SK-N-SH (cell line): ENCODE data around the gene CNTD1.

Experiments
- CTCF ChIP-seq: fragments of 200-600 bp; sonication (generic); IDR thresholded peaks from 2 replicates; pipeline ENCODE4 v1.6.1; 2017; ENCODE audit warnings: antibody characterized with exemption, mild to moderate bottlenecking, moderate library complexity
- FOXJ3 ChIP-seq: sonication (generic); formaldehyde crosslinking; IDR thresholded peaks from 2 replicates; pipeline ENCODE4 v1.5.1; 2020; ENCODE audit warnings: mild to moderate bottlenecking, missing genetic modification reagents
- MAX ChIP-seq: IDR thresholded peaks from 2 replicates; pipeline ENCODE4 v1.4.0; 2012; ENCODE audit warnings: low read depth
- MXI1 ChIP-seq: IDR thresholded peaks from 2 replicates; pipeline ENCODE4 v1.6.1; 2012; ENCODE audit warnings: mild to moderate bottlenecking, low read depth, low read length, improper control_type of control experiment
- NFIC ChIP-seq: IDR thresholded peaks from 2 replicates; pipeline ENCODE4 v1.4.0; 2012; ENCODE audit warnings: borderline replicate concordance
- POLR2AphosphoS5 ChIP-seq: IDR thresholded peaks from 2 replicates; pipeline ENCODE4 v1.6.1; 2012; ENCODE audit warnings: low read depth, low read length
- RAD21 ChIP-seq: IDR thresholded peaks from 2 replicates; pipeline ENCODE4 v1.6.1; 2012; ENCODE audit warnings: mild to moderate bottlenecking, low read length
- REST ChIP-seq: IDR thresholded peaks from 2 replicates; pipeline ENCODE4 v1.6.1; 2012; ENCODE audit warnings: mild to moderate bottlenecking, low read depth, low read length, moderate library complexity
- YY1 ChIP-seq: IDR thresholded peaks from 2 replicates; pipeline ENCODE4 v1.4.0; 2012; ENCODE audit warnings: low read depth, mild to moderate bottlenecking
- TF ChIP-seq, protein P1 (sequence below): fragments of 150-350 bp; IDR thresholded peaks from 2 replicates; pipeline ENCODE4 v1.6.1; 2017; ENCODE audit warnings: antibody characterized with exemption, low read length, low read depth, borderline replicate concordance
- TF ChIP-seq, protein P2 (sequence below): IDR thresholded peaks from 2 replicates; pipeline ENCODE4 v1.4.0; 2012; ENCODE audit warnings: low read depth, borderline replicate concordance

- no peak for TF ChIP-seq POLR2AphosphoS5
- TF ChIP-seq CTCF: no peak
- TF ChIP-seq REST: no peak
- no peak for TF ChIP-seq RAD21
- no peak for TF ChIP-seq MXI1
- TF ChIP-seq YY1: no peak
- no peak for TF ChIP-seq NFIC
- TF ChIP-seq, protein P1, sequence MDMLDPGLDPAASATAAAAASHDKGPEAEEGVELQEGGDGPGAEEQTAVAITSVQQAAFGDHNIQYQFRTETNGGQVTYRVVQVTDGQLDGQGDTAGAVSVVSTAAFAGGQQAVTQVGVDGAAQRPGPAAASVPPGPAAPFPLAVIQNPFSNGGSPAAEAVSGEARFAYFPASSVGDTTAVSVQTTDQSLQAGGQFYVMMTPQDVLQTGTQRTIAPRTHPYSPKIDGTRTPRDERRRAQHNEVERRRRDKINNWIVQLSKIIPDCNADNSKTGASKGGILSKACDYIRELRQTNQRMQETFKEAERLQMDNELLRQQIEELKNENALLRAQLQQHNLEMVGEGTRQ: no peak
- TF ChIP-seq MAX: no peak
- TF ChIP-seq, protein P2, sequence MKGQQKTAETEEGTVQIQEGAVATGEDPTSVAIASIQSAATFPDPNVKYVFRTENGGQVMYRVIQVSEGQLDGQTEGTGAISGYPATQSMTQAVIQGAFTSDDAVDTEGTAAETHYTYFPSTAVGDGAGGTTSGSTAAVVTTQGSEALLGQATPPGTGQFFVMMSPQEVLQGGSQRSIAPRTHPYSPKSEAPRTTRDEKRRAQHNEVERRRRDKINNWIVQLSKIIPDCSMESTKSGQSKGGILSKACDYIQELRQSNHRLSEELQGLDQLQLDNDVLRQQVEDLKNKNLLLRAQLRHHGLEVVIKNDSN: no peak
- no peak for TF ChIP-seq FOXJ3 (CRISPR knock-in tag)
These were observed 55.5 kb downstream of the CNTD1 start for GRCh38 chr17:42853968-42854790.
